Measurements from ENCODE around the gene CAMK2D. TPM values are rescaled to one million over a fixed set of nuclear protein-coding genes. Genes with fewer than 3 reads are reported as not detected.

Gene CAMK2D
- polyA plus RNA-seq, 3 donors, result 10.4 to 30.6 (median 19.6) TPM

GRCh38 chr4:113440371-113440770 is 321.2 kb downstream of the CAMK2D start:
- peaks cover 0 to 3% (median 0%) of the 10 kb centered on the region in 7 donors for H3K9me3 Mint-ChIP-seq
- no peaks in the 10 kb centered on the region for H3K4me1 Mint-ChIP-seq
- H3K79me2 ChIP-seq (ENCODE audit: insufficient read depth, low read length), result no peaks in the 10 kb centered on the region
- no peak overlapping the region for H3K9ac ChIP-seq (ENCODE audit: insufficient read depth, low read length, poor library complexity, severe bottlenecking)
- no peaks in the 10 kb centered on the region for H4K20me1 ChIP-seq (ENCODE audit: insufficient read depth, low read length)
- H3K27ac Mint-ChIP-seq, result no peak overlapping the region
- H3K36me3 Mint-ChIP-seq, result no peaks in the 10 kb centered on the region
- no peaks in the 10 kb centered on the region for H3K27me3 ChIP-seq (ENCODE audit: control insufficient read depth in 2 of 2, insufficient read depth in 2 of 2, low read length in 2 of 2)
- H3K4me2 ChIP-seq (replicated peaks; ENCODE audit: extremely low read depth, low read length, poor library complexity, severe bottlenecking), result no peak overlapping the region
- no peak overlapping the region for H3K4me3 Mint-ChIP-seq
- TF ChIP-seq CTCF (IDR thresholded peaks at IDR 0.05), result no peak
- 100% methylated on average over 1 of the region's 4 CpGs for WGBS (ENCODE audit: insufficient coverage)
- no peak overlapping the region for H3K4me3 ChIP-seq (replicated peaks in 1 of 3; ENCODE audit: low read depth in 2 of 3, low read length in 3 of 3)
- peaks cover 0 to 2% (median 0%) of the 10 kb centered on the region in 3 donors for H3K27me3 Mint-ChIP-seq (ENCODE audit: low read depth in 3 of 3)
- no peaks in the 10 kb centered on the region for H3K36me3 ChIP-seq (replicated peaks in 1 of 2; ENCODE audit: control insufficient read depth in 1 of 2, insufficient read depth in 2 of 2, low read length in 2 of 2)
- no peaks in the 10 kb centered on the region for H3K4me1 ChIP-seq (ENCODE audit: control insufficient read depth in 1 of 2, insufficient read depth in 2 of 2, low read length in 2 of 2)
- H2AFZ ChIP-seq (ENCODE audit: insufficient read depth, low read depth, low read length, poor library complexity, severe bottlenecking), result no peak overlapping the region
- no peaks in the 10 kb centered on the region for H3K9me3 ChIP-seq (replicated peaks in 1 of 2; ENCODE audit: control insufficient read depth in 1 of 2, insufficient read depth in 1 of 2, low read length in 2 of 2)
- no peak for DNase-seq
- no peak overlapping the region for H3K27ac ChIP-seq (ENCODE audit: low read depth in 1 of 2, low read length in 2 of 2)
- intact Hi-C loops (cut with micrococcal nuclease), result no loop called here

GRCh38 chr4:113438596-113438995 is 322.9 kb downstream of the CAMK2D start:
- 96% methylated on average over 3 of the region's 5 CpGs for WGBS (ENCODE audit: insufficient coverage)
- no peaks in the 10 kb centered on the region for H4K20me1 ChIP-seq (ENCODE audit: insufficient read depth, low read length)
- Mint-ChIP-seq H3K4me1 (no peaks in the 10 kb centered on the region), H3K36me3 (no peaks in the 10 kb centered on the region), H3K27ac (no peak overlapping the region), H3K4me3 (no peak overlapping the region), H3K9me3 (peaks cover 0 to 1% (median 0%) of the 10 kb centered on the region in 7 donors), H3K27me3 (ENCODE audit: low read depth in 3 of 3) (peaks cover 0 to 2% (median 0%) of the 10 kb centered on the region in 3 donors)
- H3K27ac ChIP-seq (ENCODE audit: low read depth in 1 of 2, low read length in 2 of 2), result no peak overlapping the region
- H3K79me2 ChIP-seq (ENCODE audit: insufficient read depth, low read length), result no peaks in the 10 kb centered on the region
- no peak overlapping the region for H3K4me3 ChIP-seq (replicated peaks in 1 of 3; ENCODE audit: low read depth in 2 of 3, low read length in 3 of 3)
- DNase-seq, result no peak
- intact Hi-C loops (cut with micrococcal nuclease), result no loop called here
- H2AFZ ChIP-seq (ENCODE audit: insufficient read depth, low read depth, low read length, poor library complexity, severe bottlenecking), result no peak overlapping the region
- no peaks in the 10 kb centered on the region for H3K36me3 ChIP-seq (replicated peaks in 1 of 2; ENCODE audit: control insufficient read depth in 1 of 2, insufficient read depth in 2 of 2, low read length in 2 of 2)
- no peak for TF ChIP-seq CTCF (IDR thresholded peaks at IDR 0.05)
- no peak overlapping the region for H3K9ac ChIP-seq (ENCODE audit: insufficient read depth, low read length, poor library complexity, severe bottlenecking)
- no peaks in the 10 kb centered on the region for H3K9me3 ChIP-seq (replicated peaks in 1 of 2; ENCODE audit: control insufficient read depth in 1 of 2, insufficient read depth in 1 of 2, low read length in 2 of 2)
- H3K4me2 ChIP-seq (replicated peaks; ENCODE audit: extremely low read depth, low read length, poor library complexity, severe bottlenecking), result no peak overlapping the region
- no peaks in the 10 kb centered on the region for H3K4me1 ChIP-seq (ENCODE audit: control insufficient read depth in 1 of 2, insufficient read depth in 2 of 2, low read length in 2 of 2)
- no peaks in the 10 kb centered on the region for H3K27me3 ChIP-seq (ENCODE audit: control insufficient read depth in 2 of 2, insufficient read depth in 2 of 2, low read length in 2 of 2)

All from CD14-positive monocyte (primary cell).